Mononuclear cell (primary cell): ENCODE measurements around the gene MBD3L3. TPM values are rescaled to one million over a fixed set of nuclear protein-coding genes. Genes with fewer than 3 reads are reported as not detected.
A peak's percentile ranks its signal among the peaks of the same experiment; 100 is the strongest.
"Not testable (repeated sequence)": the region's sequence is repeated elsewhere in the genome, so short reads cannot be mapped to it uniquely, and the experiment has no call there.

Source experiments
- H3K27me3 ChIP-seq: 2 replicates; pipeline ENCODE4 v1.6.0; 2011; ENCODE audit warnings: low read length, control low read depth; ENCODE audit not compliant: insufficient read depth
- H3K4me1 ChIP-seq: 2 replicates; pipeline ENCODE4 v1.5.1; 2011; ENCODE audit warnings: mild to moderate bottlenecking, low read length, control low read depth; ENCODE audit not compliant: insufficient read depth
- H3K4me3 ChIP-seq: 2 replicates; pipeline ENCODE4 v1.5.1; 2011; ENCODE audit warnings: mild to moderate bottlenecking, low read length, moderate library complexity
- H3K9me3 ChIP-seq: 2 replicates; pipeline ENCODE4 v1.5.1; 2011; ENCODE audit warnings: low read depth, mild to moderate bottlenecking, control low read depth, low read length
- total RNA-seq: library from RNA; depleted of rRNA; stranded (reverse); fragments of >200 nt; gene quantifications from one replicate; pipeline ENCODE4 v1.2.3, GENCODE V29; 2012

MBD3L3 gene
- not detected for total RNA-seq

DNA sequence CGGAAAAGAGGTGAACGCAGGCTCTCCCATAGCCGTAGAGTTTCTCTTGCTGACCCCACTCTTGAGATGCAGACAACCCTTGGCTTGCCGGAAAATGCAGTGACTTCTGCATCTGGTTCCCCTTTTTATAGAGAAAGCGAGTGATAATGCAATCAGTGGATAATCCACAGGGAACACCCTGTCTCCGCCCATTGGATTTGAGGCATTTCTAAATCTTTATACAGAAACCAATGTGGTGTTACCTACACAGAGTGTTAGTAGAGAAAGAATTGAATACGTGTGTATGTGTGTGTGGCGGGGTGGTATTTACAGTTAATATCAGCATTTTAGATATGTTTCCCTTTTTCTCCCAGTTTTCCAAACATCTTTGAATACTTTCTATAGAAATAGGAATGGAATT lies at the start of gene MBD3L3:
MBD3L3 (minus strand) TSS at position 101 of the 400 bp plus-strand sequence; CDS start at position 30, 71 bp downstream.
- not testable (repeated sequence) for H3K4me3 ChIP-seq, H3K9me3 ChIP-seq, H3K4me1 ChIP-seq, H3K27me3 ChIP-seq

DNA sequence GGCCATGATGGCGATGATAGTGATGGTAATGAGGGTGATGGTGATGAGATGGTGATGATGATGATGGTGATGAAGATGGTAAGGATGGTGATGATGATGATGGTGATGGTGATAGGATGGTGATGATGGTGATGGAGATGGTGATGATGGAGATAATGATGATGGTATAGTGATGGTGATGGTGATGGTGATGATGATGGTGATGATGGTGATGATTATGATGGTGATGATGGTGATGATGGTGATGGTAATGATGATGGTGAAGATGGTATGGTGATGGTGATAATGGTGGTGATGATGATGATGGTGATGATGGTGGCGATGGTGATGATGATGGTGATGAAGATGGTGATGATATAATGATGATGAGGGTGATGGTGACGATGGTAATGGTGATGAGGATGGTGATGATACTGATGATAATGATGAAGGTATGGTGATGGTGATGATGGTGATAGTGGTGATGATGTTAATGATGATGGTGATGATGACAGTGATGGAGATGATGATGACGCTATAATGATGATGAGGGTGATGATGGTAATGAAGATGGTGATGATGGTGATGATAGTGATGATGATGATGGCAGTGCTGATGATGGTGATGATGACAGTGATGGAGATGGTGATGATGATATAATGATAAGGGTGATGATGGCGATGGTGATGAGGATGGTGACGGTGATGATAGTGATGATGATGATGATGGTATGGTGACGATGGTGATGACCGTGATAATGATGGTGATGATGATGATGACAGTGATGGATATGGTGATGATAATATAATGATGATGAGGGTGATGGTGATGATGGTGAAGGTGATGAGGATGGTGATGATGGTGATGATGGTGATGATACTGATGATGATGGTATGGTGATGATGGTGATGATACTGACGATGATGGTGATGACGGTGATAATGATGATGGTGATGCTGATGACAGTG lies 48.5 kb upstream of the MBD3L3 start:
- Histone ChIP-seq H3K4me1 (peaks cover 27% of the 10 kb centered on the region), H3K27me3 (no peaks in the 10 kb centered on the region), H3K9me3 (no peaks in the 10 kb centered on the region), H3K4me3 (no peak overlapping the region)

DNA sequence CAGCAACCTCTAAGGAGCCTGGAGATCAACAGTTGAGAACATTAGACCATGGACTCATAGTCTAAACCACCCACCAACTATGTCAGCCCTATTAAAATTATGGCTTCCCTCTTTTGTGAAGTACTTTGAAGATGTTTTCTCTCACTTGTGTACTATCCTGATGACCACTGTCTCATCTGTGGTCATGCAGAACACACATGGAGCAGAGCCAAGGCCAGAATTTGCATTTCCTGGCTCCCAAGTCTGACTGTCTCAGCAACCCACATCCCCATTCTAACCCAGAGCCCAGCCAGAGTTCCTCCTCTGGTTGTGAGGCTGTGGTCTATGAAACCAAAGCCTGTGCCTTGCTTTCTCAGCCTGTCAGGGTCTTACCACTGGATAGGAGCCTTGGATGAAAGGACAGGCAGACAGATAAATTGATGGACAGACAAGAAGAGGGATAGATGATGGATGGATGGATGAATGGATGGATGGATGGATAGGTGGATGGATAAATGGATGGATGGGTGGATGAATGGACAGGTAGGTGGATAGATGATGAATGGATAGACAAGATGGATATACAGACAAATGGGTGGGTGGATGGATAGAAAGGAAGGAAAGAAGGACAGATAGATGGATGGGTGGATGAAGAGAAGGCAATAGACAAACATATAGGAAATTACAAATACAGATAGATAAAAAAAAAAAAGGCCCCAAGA lies 46.4 kb upstream of the MBD3L3 start:
- Histone ChIP-seq H3K4me3 (no peak overlapping the region), H3K27me3 (no peaks in the 10 kb centered on the region), H3K9me3 (no peaks in the 10 kb centered on the region), H3K4me1 (peaks cover 31% of the 10 kb centered on the region)

DNA sequence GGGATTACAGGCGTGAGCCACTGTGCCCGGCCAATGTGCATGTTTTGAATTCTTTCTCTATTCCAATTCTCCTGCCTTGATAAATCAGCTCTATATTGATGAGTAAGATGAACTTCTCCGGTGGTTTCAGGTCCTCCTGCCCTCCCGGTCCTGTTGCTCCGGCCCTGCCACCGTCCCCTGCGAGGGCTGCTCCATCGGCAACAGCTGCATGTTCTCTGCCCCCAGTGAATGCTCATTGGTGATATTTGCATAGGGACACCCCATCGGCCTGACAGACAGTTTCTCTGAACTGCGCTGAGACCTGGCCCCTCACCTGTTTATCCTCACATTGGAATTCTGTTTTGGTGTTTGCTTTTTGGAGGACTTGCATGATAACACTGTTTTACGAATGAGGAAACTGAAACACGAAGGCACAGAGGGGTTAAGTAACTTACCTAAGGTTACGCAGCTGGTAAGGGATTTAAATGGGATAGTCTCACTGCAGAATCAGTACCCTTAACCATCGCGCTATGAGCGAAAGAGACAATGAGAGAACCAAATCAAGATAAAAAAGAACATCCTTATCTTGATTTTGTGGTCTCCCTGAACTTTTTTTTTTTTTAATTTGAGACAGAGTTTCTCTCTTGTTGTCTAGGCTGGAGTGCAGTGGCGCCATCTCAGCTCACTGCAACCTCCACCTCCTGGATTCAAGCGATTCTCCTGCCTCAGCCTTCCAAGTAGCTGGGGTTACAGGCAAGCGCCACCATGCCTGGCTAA lies 43.2 kb upstream of the MBD3L3 start:
- no peaks in the 10 kb centered on the region for H3K9me3 ChIP-seq
- H3K27me3 ChIP-seq = no peaks in the 10 kb centered on the region
- H3K4me1 ChIP-seq = peaks cover 37% of the 10 kb centered on the region
- H3K4me3 ChIP-seq = no peak overlapping the region

DNA sequence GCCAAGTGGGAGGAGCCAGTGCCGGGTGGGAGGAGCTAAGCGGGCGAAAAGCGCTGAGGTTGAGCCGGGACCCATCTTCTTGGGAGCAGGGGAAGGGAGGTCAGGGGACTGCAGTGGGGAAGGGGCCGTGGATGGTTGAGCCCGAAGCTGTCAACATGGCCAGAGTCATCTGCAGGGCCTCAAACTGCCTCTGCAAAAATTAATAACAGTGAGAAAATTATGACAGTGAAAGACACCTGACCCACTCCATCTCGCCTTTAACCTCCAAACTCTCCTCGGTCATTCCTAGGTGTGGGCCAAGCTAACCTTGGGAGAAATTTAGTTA lies 41.1 kb upstream of the MBD3L3 start:
- no peaks in the 10 kb centered on the region for H3K27me3 ChIP-seq
- peaks cover 6% of the 10 kb centered on the region for H3K9me3 ChIP-seq
- peak overlapping the region; percentile 59 for H3K4me3 ChIP-seq
- H3K4me1 ChIP-seq = peaks cover 19% of the 10 kb centered on the region

DNA sequence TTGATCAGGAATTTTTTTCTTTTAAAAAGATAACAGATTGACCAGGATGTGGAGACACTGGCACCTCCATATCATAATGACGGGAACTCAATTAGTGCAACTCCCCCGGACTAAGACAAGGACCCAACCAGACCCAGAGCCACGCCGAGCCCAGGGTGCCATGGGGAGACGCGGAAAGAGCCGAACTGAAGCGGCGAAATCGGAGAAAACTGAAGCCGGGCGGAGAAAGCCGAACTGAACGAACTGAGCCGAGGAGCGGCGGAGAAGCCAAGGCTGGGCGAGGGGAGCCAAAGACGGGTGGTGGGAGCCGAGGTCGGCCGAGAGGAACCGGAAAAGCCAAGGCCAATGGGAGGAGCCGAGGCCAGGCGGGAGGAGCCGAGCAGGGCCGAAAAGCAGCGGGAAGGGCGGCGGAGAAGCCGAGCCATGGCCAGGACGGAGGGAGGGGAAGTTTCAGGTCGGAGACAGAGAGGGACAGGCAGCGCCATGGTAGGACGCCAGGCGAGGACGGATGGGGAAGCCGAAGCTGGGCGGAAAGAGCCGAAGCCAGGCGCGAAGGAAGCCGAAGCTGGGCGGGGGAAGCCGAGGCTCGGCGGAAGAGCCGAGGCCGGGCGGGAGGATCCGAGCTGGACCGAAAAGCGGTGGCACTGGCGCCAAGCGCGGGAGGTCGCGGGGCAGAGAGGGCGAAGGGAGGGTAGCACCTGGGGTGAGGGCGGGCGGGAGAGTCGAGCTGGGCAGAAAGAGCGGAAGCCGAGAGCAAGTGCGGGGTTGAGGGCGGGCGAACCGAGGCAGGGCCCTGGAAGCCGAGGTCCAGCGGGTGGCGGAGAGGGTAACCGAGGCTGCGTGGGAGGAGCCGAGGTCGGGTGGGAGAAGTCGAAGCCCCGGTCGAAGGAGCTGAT lies 40.5 kb upstream of the MBD3L3 start:
- peaks cover 6% of the 10 kb centered on the region for H3K9me3 ChIP-seq
- H3K4me1 ChIP-seq = peaks cover 13% of the 10 kb centered on the region
- H3K27me3 ChIP-seq = no peaks in the 10 kb centered on the region
- peak overlapping the region; percentile 59 for H3K4me3 ChIP-seq

DNA sequence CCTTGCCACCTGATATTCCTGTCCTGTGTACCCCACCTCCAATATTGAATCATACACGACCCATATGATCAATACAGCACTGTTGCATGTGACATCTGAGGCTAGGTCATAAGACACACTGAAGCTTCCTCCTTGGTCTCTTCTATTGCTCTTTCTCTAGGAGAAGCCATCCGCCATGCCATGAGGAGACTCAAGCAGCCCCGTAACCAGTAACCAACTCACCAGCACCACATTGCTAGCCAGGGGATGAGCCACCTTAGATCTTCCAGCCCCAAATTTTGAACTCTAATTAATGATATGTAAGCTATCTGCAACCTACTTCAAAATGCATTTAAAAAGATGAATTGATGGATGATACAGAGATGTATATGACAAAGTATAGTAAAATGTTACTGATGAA lies 39.6 kb upstream of the MBD3L3 start:
- Histone ChIP-seq H3K27me3 (no peaks in the 10 kb centered on the region), H3K4me1 (peaks cover 13% of the 10 kb centered on the region), H3K4me3 (no peak overlapping the region), H3K9me3 (peaks cover 6% of the 10 kb centered on the region)

DNA sequence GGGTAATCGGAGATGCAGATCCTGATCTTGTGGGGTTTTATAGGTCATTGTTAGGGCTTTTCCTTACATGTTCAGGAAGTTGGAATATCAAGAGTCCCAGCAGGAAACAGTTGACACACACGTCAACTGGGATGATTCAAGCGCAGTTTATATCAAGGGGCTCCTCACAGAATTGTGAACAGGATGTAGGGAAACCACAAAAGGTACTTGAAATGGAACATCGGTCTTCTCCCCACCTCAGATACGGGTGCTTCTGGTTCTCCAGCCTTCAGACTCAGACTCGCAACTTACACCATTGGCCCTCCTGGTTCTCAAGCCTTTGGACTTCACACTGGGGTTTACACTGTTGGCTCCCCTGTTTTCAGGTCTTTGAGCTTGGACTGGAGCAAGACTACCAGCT lies 30.5 kb upstream of the MBD3L3 start:
- no peaks in the 10 kb centered on the region for H3K27me3 ChIP-seq
- H3K4me1 ChIP-seq = no peaks in the 10 kb centered on the region
- H3K4me3 ChIP-seq = no peak overlapping the region
- H3K9me3 ChIP-seq = peaks cover 42% of the 10 kb centered on the region

DNA sequence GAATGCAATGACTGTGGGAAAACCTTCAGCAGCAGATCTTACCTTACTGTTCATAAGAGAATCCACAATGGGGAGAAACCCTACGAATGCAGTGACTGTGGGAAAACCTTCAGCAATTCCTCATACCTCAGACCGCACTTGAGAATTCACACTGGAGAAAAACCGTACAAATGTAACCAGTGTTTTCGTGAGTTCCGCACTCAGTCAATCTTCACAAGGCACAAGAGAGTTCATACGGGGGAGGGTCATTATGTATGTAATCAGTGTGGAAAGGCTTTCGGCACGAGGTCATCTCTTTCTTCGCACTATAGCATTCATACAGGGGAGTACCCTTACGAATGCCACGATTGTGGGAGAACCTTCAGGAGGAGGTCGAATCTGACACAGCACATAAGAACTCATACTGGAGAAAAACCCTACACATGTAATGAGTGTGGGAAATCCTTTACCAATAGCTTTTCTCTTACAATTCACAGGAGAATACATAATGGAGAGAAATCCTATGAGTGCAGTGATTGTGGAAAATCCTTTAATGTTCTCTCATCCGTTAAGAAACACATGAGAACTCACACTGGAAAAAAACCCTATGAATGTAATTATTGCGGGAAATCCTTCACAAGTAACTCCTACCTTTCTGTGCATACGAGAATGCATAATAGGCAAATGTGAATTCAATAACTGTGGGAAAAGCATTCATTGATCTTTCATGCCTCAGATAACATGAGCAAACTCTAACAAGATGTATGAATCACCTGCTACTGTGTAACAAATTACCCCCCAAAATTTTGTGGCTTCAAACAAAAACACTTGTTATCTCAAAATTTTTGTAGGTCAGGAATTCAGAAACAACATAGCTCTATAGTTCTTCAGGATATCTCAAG lies 24.8 kb upstream of the MBD3L3 start:
- no peak overlapping the region for H3K4me3 ChIP-seq
- no peaks in the 10 kb centered on the region for H3K27me3 ChIP-seq
- peaks cover 90% of the 10 kb centered on the region for H3K9me3 ChIP-seq
- H3K4me1 ChIP-seq = no peaks in the 10 kb centered on the region

DNA sequence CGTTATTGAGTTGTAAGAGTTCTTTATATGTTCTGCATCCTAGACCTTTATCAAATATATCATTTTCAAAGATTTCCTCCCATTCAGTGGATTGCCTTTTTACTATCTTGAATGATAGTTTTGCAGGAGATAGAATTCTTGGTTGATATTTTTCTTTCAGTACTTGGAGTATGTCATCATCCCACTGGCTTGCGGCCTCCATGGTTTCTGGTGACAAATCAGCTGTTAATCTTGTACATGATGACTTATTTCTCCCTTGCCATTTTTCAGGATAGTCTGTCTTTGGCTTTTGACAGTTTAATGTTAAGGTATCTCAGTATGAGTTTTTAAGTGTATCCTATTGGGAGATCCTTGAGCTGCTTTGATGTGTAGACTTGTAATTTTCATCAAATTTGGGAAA lies 19.5 kb upstream of the MBD3L3 start:
- no peaks in the 10 kb centered on the region for H3K4me1 ChIP-seq
- no peak overlapping the region for H3K4me3 ChIP-seq
- peaks cover 58% of the 10 kb centered on the region for H3K9me3 ChIP-seq
- H3K27me3 ChIP-seq = no peaks in the 10 kb centered on the region

DNA sequence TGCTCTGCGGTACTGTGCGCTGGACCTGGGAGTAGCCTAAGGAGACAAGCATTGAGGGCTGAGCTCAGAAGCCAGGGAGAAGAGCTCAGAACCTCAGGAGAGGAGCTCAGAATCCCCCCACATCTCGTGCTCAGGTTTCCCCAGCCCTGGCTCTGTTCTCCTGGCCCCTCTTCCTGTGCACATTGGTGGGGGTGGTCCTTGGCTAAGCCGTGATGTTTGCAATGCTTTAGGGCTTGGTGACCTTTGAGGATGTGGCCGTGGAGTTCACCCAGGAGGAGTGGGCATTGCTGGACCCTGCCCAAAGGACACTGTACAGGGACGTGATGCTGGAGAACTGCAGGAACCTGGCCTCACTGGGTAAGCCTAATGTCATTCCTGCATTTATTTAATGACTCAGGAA lies 17.7 kb upstream of the MBD3L3 start:
- Histone ChIP-seq H3K27me3 (no peaks in the 10 kb centered on the region), H3K4me3 (no peak overlapping the region), H3K9me3 (peaks cover 39% of the 10 kb centered on the region), H3K4me1 (no peaks in the 10 kb centered on the region)

DNA sequence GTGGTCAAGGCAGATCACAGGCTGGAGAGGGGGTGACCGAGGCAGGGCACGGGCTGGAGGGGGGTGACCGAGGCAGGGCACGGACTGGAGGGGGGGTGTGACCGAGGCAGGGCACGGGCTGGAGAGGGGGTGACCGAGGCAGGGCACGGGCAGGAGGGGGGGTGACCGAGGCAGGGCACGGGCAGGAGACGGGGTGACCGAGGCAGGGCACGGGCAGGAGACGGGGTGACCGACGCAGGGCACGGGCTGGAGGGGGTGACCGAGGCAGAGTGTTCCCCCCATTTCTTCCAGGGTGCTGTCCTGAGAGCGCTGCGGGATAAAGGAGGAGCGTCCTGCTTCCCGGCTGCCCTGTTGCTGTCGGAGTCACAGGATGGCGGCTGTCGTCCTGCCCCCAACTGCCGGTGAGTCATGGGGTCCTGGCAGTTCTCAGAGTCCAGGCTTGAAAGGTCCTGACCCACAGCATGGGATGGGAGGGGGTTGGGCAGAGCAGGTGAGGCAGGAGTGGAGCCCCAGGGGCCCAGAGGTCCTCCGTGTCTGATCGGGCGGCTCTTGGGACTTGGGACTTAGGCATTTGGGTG lies 16.3 kb upstream of the MBD3L3 start:
- H3K27me3 ChIP-seq = no peaks in the 10 kb centered on the region
- H3K4me1 ChIP-seq = peaks cover 11% of the 10 kb centered on the region
- H3K4me3 ChIP-seq = no peak overlapping the region
- peaks cover 26% of the 10 kb centered on the region for H3K9me3 ChIP-seq

DNA sequence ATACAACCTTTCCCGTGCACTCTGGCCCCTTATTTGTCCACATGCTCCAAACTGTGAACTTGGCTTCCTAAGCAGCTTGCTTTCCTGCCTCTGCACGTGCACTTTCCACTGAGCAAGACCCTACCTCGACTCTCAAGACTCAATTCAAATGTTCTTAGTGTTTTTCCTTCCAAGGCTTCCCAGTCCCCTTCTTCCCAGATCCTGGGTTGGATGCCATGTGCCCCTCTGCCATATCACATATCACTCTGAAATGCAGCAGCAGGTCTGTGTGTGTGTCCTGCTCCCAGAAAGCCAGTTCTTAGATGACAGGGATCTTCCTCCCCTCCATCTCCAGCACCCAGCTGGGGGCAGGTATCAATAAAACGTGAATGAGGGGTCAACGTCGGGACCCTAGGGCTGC lies 14.1 kb upstream of the MBD3L3 start:
- peaks cover 11% of the 10 kb centered on the region for H3K4me1 ChIP-seq
- peaks cover 5% of the 10 kb centered on the region for H3K9me3 ChIP-seq
- H3K4me3 ChIP-seq = no peak overlapping the region
- no peaks in the 10 kb centered on the region for H3K27me3 ChIP-seq
